Chondrocyte (in vitro differentiated cells): ENCODE results near the gene ARHGAP32. TPM values are rescaled to one million over a fixed set of nuclear protein-coding genes. Genes with fewer than 3 reads are reported as not detected.
"Not testable (repeated sequence)": the region's sequence is repeated elsewhere in the genome, so short reads cannot be mapped to it uniquely, and the experiment has no call there.

Experiments used
- DNase-seq: peaks from one replicate; pipeline ENCODE4 v3.0.0; 2021; ENCODE audit warnings: mixed read lengths, low spot score
- H3K27ac Mint-ChIP-seq: one replicate; pipeline ENCODE4 v1.8.0; 2021; ENCODE audit warnings: mild to moderate bottlenecking, moderate library complexity, mixed read lengths; ENCODE audit not compliant: unreplicated experiment
- H3K27me3 Mint-ChIP-seq: 2 replicates; pipeline ENCODE4 v1.8.0; 2021; ENCODE audit warnings: low read depth, mixed read lengths
- H3K36me3 Mint-ChIP-seq: 2 replicates; pipeline ENCODE4 v1.8.0; 2021; ENCODE audit warnings: low read depth, mixed read lengths
- H3K4me1 Mint-ChIP-seq: 2 replicates; pipeline ENCODE4 v1.8.0; 2021; ENCODE audit warnings: low read depth, mild to moderate bottlenecking, mixed read lengths
- H3K4me3 Mint-ChIP-seq: one replicate; pipeline ENCODE4 v1.8.0; 2021; ENCODE audit warnings: mild to moderate bottlenecking, moderate library complexity, mixed read lengths; ENCODE audit not compliant: unreplicated experiment
- H3K9me3 Mint-ChIP-seq: 2 replicates; pipeline ENCODE4 v1.8.0; 2021; ENCODE audit warnings: low read depth, mixed read lengths
- total RNA-seq: library from RNA; stranded (reverse); gene quantifications from 3 replicates; pipeline ENCODE4 v1.2.1, GENCODE V29; 2021
- TF ChIP-seq, protein P1 (sequence below): fragments of 200-600 bp; sonication (generic); IDR thresholded peaks from 2 replicates; pipeline ENCODE4 v1.5.0; 2021; ENCODE audit warnings: antibody characterized with exemption, mild to moderate bottlenecking, moderate library complexity

Gene ARHGAP32
- total RNA-seq, 1 donor from 2014 or later, result 15.8 TPM

DNA sequence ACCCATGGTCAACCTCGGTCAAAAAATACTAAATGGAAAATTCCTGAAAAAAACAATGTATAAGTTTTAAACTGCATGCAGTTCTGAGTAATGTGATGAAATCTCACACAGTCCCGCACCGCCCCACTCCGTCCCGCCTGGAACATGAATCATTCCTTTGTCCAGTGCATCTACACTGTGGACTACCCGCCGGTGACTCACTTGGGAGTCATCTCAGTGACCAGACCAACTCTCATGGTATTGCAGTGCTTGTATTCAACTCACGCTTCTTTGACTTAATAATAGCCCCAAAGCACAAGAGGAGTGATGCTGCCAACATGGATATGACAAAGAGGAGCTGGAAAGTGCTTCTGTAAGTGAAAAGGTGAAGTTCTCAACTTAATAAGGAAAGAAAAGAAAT lies 48.8 kb downstream of the ARHGAP32 start:
- peaks cover 2% of the 10 kb centered on the region for H3K9me3 Mint-ChIP-seq
- H3K27ac Mint-ChIP-seq, result peak overlapping the region; percentile 97
- no peaks in the 10 kb centered on the region for H3K27me3 Mint-ChIP-seq
- H3K4me3 Mint-ChIP-seq, result peak overlapping the region; percentile 59
- TF ChIP-seq, protein P1, sequence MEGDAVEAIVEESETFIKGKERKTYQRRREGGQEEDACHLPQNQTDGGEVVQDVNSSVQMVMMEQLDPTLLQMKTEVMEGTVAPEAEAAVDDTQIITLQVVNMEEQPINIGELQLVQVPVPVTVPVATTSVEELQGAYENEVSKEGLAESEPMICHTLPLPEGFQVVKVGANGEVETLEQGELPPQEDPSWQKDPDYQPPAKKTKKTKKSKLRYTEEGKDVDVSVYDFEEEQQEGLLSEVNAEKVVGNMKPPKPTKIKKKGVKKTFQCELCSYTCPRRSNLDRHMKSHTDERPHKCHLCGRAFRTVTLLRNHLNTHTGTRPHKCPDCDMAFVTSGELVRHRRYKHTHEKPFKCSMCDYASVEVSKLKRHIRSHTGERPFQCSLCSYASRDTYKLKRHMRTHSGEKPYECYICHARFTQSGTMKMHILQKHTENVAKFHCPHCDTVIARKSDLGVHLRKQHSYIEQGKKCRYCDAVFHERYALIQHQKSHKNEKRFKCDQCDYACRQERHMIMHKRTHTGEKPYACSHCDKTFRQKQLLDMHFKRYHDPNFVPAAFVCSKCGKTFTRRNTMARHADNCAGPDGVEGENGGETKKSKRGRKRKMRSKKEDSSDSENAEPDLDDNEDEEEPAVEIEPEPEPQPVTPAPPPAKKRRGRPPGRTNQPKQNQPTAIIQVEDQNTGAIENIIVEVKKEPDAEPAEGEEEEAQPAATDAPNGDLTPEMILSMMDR, result peak; percentile 27
- H3K36me3 Mint-ChIP-seq, result no peaks in the 10 kb centered on the region
- DNase-seq, result peak; percentile 96
- H3K4me1 Mint-ChIP-seq, result peaks cover 65% of the 10 kb centered on the region

DNA sequence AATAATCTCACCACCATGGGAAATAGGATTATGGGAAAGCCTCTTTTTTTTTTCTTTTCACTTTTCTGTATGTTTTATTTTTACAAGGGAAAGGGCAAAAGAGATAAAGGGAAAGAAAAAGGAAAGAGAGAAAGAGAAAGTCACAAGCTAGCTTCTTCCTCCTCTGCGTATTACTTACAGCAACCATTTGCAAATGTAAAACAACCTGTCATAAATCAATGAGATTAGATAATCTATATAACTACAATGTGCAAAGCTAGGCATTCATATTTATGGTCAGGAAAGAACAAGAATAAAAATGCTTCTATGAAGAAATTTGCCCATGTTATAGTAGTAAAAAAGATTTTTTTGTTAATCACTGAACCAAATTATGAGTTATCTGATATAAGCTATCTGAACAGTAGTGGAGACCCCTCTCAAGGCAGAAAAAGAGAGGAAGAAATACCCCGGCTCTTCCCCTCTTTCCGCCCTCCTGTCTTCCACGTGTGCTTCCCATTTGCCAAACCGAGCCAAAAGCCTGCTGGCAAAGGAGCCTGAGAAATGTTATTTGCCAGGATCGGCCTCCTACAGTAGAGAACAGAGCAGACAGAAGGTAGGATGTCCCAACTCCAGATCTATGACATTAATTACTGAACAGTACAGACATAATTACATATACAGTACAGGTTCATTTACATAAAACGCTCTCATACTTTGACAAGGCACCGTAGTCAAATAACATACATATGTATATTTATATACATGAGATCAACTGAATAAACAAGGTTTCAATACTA lies 50.2 kb downstream of the ARHGAP32 start:
- H3K4me3 Mint-ChIP-seq, result no peak overlapping the region
- no peaks in the 10 kb centered on the region for H3K27me3 Mint-ChIP-seq
- no peak for DNase-seq
- H3K36me3 Mint-ChIP-seq, result no peaks in the 10 kb centered on the region
- H3K27ac Mint-ChIP-seq, result peak overlapping the region; percentile 97
- TF ChIP-seq, protein P1, result no peak
- H3K4me1 Mint-ChIP-seq, result peaks cover 52% of the 10 kb centered on the region
- peaks cover 2% of the 10 kb centered on the region for H3K9me3 Mint-ChIP-seq

DNA sequence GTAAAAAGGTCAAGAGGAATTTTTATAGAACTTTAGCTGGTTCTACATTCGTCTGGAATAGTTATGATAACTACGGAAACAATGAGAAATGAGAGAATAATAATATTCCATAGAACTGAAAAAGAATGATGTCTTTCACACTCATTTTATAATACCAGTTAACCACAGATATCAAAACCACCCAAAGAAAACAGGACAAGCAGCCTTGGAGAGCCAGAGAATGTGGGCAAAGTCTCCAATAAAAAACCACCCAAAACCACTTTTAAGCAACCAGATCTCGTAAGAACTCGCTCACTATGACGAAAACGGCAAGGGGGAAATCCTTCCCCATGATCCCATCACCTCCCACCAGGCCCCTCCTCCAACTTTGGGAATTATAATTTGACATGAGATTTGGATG lies 60.8 kb downstream of the ARHGAP32 start:
- DNase-seq, result no peak
- Mint-ChIP-seq H3K4me1 (peaks cover 35% of the 10 kb centered on the region), H3K27ac (peak overlapping the region; percentile 82), H3K27me3 (no peaks in the 10 kb centered on the region), H3K36me3 (peaks cover 3% of the 10 kb centered on the region), H3K4me3 (peak overlapping the region; percentile 26), H3K9me3 (peaks cover 4% of the 10 kb centered on the region)
- TF ChIP-seq, protein P1, result no peak

DNA sequence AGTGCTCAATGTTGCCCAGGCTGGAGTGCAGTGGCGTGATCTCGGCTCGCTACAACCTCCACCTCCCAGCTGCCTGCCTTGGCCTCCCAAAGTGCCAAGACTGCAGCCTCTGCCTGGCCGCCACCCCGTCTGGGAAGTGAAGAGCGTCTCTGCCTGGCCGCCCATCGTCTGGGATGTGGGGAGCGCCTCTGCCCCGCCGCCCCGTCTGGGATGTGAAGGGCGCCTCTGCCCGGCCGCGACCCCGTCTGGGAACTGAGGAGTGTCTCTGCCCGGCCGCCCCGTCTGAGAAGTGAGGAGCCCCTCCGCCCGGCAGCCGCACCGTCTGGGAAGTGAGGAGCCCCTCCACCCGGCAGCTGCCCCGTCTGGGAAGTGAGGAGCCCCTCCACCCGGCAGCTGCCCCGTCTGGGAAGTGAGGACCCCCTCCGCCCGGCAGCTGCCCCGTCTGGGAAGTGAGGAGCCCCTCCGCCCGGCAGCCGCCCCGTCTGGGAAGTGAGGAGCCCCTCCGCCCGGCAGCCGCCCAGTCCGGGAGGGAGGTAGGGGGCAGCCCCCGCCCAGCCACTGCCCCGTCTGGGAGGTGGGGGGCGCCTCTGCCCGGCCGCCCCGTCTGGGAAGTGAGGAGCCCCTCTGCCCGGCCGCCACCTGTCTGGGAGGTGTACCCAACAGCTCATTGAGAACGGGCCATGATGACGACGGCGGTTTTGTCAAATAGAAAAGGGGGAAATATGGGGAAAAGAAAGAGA lies 63.1 kb downstream of the ARHGAP32 start:
- H3K27ac Mint-ChIP-seq, H3K9me3 Mint-ChIP-seq, H3K27me3 Mint-ChIP-seq, H3K36me3 Mint-ChIP-seq, DNase-seq, H3K4me3 Mint-ChIP-seq: not testable (repeated sequence)
- H3K4me1 Mint-ChIP-seq, result peaks cover 37% of the 10 kb centered on the region

DNA sequence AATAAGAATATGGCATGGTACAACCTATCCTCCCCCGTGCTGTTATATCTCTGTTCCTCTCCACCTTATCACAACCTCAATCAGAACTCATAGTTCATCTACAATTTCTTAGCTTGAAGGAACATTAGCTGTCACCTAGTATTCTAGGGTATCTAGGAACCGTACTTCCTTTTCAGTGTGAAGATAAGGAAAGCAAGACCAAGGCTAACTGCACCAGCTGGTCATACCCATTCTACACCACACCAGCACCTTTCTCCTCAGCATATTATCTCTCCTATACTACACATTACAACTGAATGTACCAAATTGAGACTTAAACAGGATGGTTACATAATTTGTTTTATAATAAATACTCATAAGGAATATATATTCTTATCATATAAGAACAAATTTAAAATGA lies 73.1 kb downstream of the ARHGAP32 start:
- no peaks in the 10 kb centered on the region for H3K27me3 Mint-ChIP-seq
- no peak for DNase-seq
- H3K4me3 Mint-ChIP-seq, result no peak overlapping the region
- no peaks in the 10 kb centered on the region for H3K9me3 Mint-ChIP-seq
- TF ChIP-seq, protein P1, result no peak
- peaks cover 23% of the 10 kb centered on the region for H3K4me1 Mint-ChIP-seq
- H3K36me3 Mint-ChIP-seq, result peaks cover 15% of the 10 kb centered on the region
- H3K27ac Mint-ChIP-seq, result no peak overlapping the region
